GM04503 (cell line): ENCODE measurements around the gene TMEFF2.
A peak's percentile ranks its signal among the peaks of the same experiment; 100 is the strongest.
"Not testable (repeated sequence)": the region's sequence is repeated elsewhere in the genome, so short reads cannot be mapped to it uniquely, and the experiment has no call there.

Experiments
- DNase-seq: peaks from one replicate; pipeline ENCODE4 v3.0.0-alpha.2; 2012; ENCODE audit warnings: low read depth

TMEFF2 gene

GRCh38 chr2:192183296-192183695, 11.4 kb downstream of the TMEFF2 start:
- no peak for DNase-seq

GRCh38 chr2:192166946-192167345, 27.8 kb downstream of the TMEFF2 start:
- DNase-seq: no peak

DNA sequence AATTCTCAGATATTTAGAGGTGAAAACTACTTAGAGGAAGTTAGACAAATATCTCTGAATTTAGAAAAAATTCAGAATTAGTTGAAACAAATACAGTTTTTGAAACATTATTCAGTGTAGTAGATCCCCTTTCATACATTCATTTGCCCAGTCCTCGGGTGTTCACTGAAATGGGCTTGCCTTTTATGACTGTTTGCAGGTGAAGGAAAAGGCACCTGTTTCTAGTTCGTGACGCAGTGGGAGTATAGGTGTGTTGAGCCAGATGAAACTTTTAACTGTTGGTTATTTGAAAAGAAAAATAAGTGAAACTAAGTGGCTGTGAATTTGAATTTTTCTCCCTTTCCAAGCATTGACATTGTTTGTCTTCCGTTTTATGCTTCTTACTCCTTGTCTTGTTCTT, 28.9 kb downstream of the TMEFF2 start:
- DNase-seq: no peak

- peak; percentile 39 for DNase-seq
Measured at GRCh38 chr2:192162392-192163042, 32.2 kb downstream of the TMEFF2 start.

GRCh38 chr2:192161656-192162290, 33.0 kb downstream of the TMEFF2 start:
- DNase-seq: no peak

- no peak for DNase-seq
Measured at GRCh38 chr2:192159736-192160135, 35.0 kb downstream of the TMEFF2 start.

DNA sequence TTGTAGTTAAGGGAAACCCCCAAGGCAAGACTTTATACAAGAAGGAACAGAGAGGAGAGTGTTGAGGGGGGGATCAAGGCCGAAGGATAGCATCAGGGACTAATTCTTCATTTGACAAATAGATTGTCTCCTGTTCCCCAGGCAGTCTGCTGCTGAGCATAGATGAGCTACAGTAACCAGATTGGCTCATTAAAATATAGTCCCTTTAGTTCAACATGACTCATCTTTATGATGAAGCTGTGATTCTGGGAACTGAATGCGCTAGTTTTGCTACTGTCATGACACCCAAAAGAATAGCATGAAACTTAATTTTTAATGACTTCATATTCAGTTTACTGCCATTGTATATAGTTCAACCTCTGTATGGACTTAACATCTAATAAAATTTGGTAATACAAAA, 35.5 kb downstream of the TMEFF2 start:
- DNase-seq: no peak

DNA sequence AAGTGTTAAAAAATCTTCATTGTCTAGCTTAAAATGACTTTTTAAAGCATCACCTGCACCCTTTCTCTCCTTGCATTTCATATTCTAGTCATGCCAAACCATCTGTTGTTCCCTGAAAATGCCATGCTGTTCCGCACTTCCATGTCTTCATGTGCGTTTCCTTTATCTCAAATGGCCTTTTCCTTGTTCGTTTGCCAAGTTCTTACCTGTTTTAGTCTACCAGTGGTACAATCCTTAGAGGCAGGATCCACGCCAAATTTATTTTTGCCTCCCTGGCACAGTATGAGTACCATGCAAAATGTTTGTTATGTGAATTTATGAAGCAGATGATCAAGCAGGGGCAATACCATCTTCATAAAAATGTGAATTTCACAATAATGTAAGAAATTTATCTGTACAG, 37.0 kb downstream of the TMEFF2 start:
- DNase-seq: no peak

- no peak for DNase-seq
Measured at GRCh38 chr2:192155511-192156118, 39.1 kb downstream of the TMEFF2 start.

DNA sequence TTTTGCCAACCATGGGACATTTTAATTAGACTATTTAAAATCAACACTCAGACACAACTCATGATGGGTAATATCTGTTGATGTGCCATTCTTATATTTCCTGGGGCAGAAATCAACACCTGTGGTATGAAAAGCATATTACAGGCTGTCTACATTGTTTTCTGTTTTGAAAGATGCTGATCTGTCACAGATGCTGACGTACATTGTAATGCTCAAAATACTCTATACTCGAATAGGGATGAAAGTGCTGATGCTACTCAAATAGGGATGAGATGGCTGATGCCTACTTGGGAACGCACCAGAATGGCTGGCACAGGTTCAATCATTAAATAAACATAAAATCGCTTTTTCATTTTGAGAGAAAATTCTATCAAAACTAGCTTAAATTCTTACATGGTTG, 41.2 kb downstream of the TMEFF2 start:
- no peak for DNase-seq

- DNase-seq: peak; percentile 50
Measured at GRCh38 chr2:192151853-192152252, 42.9 kb downstream of the TMEFF2 start.

DNA sequence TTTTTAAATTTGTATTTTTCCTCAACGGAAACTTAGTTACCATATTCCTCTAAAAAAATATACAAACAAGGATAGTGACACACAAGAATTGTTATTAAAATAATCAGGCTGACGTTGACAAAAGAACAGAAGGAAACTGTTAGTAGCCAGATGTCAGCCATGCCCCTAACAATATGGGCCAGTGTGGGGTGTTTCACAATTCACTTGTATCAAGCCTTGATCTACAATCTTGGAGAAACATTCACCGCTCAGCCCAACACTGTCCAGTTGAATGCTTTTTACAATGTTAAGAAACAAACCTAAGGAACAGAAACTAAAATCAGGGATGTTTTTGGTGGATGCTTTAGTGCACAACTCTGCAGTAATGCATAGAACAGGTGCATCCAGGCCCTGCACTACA, 44.6 kb downstream of the TMEFF2 start:
- no peak for DNase-seq

GRCh38 chr2:192148620-192149321, 46.0 kb downstream of the TMEFF2 start:
- peak; percentile 77 for DNase-seq

- DNase-seq: no peak
Measured at GRCh38 chr2:192148241-192148619, 46.5 kb downstream of the TMEFF2 start.

- DNase-seq: no peak
Measured at GRCh38 chr2:192146069-192147015, 48.4 kb downstream of the TMEFF2 start.

DNA sequence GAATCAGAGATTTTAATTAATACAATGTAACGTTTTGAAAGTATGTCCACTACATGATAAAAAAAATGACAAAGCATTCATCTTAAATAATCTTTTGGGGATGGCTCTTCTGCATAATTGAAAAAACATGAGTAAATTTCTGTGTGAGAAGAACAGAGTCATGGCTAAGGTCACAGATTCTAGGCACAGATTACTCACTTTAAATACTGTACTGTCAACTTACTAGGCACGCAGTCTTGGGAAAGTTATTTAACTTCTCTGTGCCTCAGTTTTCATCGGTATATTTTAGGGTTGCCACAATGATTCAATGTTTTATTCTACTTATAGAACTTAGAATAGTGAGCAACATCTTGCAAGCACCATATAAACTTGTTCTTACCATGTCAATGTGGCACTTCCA, 49.2 kb downstream of the TMEFF2 start:
- no peak for DNase-seq

- DNase-seq: no peak
Measured at GRCh38 chr2:192140236-192140839, 54.4 kb downstream of the TMEFF2 start.

DNA sequence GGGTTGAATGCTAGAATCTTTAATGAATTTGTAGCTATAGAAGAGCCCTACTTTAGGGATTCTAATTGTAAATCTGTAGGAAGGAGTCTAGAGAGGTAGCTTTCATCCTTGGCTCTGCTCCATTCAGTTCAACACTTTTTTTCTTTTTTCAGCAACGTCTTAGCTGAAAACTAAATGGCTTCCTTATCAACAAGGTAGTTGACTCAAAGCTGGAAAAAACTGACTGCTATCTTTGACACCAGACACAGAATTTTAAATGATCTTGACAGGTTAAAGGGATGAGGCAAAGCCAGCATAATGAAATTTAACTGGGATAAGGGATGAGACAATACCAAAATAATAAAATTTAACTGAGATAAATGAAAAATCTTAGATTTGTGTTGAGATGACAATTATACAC, 54.9 kb downstream of the TMEFF2 start:
- DNase-seq: no peak

- no peak for DNase-seq
Measured at GRCh38 chr2:192137451-192137850, 57.3 kb downstream of the TMEFF2 start.

DNA sequence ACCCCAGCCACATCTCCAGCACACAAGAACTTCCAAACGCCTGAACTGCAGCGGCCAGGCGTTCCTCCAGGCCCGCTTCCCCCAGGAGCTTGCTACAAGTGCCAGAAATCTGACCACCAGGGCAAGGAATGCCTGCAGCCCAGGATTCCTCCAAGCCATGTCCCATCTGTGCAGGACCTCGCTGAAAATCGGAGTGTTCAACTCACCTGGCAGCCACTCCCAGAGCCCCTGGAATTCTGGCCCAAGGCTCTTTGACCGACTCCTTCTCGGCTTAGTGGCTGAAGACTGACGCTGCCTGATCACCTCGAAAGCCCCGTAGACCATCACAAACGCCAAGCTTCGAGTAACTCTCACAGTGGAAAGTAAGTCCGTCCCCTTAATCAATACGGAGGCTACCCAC, 62.1 kb downstream of the TMEFF2 start:
- not testable (repeated sequence) for DNase-seq

DNA sequence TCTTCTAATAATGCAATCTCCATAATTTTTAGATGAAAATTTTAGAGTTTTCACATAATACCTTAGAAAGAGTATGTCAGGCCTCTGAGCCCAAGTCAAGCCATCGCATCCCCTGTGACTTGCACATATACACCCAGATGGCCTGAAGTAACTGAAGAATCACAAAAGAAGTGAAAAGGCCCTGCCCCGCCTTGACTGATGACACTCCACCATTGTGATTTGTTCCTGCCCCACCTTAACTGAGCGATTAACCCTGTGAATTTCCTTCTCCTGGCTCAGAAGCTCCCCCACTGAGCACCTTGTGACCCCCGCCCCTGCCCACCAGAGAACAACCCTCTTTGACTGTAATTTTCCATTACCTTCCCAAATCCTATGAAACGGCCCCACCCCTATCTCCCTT, 64.4 kb downstream of the TMEFF2 start:
- not testable (repeated sequence) for DNase-seq
